Choroid plexus epithelial cell (primary cell): ENCODE measurements around the gene ZNF652.
"Not testable (repeated sequence)": the region's sequence is repeated elsewhere in the genome, so short reads cannot be mapped to it uniquely, and the experiment has no call there.

Source experiments
- DNase-seq: peaks from one replicate; pipeline ENCODE4 v3.0.0-alpha.2; 2010; ENCODE audit warnings: low read depth
- H3K4me3 ChIP-seq: 2 replicates; pipeline ENCODE4 v1.5.1; 2011; ENCODE audit warnings: low read depth, mild to moderate bottlenecking, control low read depth, low read length, moderate library complexity
- TF ChIP-seq, protein P1 (sequence below): conservative IDR thresholded peaks from 2 replicates; pipeline ENCODE4 v1.5.1; 2011; ENCODE audit warnings: low read depth, mild to moderate bottlenecking, control low read depth, inconsistent platforms, low read length, moderate library complexity

Gene ZNF652

DNA sequence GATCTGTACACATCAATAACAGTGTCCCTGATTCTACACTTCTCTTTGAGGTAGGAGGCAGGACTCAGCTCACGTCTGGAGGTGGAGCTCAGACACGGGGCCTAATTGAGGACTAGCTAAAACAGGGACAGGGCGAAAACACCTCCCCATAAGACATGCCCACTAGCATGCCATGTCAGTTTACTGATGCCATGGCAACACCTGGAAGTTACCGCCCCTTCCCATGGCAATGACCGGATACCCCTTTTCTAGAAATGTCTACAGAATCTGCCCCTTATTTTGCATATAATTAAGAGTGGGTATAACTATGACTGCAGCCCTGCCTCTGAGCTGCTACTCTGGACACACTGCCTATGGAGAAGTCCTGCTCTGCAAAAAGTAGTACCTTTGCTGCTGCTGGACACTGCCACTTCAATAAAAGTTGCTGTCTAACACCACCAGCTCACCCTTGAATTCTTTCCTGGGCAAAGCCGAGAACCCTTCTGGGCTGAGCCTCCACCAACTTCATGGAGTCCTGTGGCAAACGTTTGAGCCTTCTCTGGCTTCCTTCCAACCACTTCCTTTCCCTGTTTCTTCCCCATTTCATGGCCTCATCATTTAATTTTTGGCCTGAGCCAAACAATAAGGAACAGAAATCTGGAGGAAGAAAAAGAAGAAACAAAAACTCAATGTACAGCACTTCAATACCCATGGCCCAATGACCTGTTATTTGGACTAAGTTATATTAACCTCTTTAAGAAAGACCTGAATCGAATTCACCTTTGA, 31.6 kb upstream of the ZNF652 start:
- no peak for DNase-seq
- no peak overlapping the region for H3K4me3 ChIP-seq
- TF ChIP-seq, protein P1, sequence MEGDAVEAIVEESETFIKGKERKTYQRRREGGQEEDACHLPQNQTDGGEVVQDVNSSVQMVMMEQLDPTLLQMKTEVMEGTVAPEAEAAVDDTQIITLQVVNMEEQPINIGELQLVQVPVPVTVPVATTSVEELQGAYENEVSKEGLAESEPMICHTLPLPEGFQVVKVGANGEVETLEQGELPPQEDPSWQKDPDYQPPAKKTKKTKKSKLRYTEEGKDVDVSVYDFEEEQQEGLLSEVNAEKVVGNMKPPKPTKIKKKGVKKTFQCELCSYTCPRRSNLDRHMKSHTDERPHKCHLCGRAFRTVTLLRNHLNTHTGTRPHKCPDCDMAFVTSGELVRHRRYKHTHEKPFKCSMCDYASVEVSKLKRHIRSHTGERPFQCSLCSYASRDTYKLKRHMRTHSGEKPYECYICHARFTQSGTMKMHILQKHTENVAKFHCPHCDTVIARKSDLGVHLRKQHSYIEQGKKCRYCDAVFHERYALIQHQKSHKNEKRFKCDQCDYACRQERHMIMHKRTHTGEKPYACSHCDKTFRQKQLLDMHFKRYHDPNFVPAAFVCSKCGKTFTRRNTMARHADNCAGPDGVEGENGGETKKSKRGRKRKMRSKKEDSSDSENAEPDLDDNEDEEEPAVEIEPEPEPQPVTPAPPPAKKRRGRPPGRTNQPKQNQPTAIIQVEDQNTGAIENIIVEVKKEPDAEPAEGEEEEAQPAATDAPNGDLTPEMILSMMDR = no peak

DNA sequence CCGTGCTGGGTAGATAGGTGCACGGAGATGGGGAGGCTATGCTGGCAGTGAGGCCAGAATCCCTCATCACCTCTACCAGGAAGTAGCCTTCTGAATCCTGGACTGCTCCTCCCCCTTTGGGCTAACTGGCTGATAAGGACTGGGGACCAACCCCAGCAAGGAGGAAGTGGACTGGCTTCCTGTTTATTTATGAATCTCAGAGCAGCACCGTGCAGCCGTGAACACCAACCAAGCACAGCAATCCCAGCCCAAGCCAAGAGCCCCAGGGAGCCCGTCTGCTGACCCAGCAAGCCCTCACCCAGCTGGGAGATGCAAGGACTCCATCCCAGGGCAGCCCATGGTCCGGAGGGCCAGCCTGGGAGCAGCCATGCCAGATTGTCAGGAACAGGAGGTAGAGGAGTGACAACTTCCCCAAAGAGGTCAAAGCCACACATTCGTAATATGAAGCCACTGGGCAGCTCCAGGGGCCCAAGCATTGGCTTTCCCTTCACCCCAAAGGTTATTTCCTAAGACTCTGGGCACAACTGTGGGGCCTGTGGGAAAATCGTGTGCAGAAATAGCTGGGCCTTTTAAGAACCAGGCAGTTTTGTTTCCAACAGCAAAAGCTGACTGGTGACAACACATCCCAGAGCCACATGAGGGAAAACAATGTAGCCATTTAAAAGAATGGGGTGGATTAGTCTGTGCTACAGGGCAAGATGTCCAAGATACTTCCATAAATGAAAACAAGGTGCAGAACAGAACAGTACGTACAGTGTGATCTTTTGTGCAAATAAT, 28.7 kb upstream of the ZNF652 start:
- no peak overlapping the region for H3K4me3 ChIP-seq
- peak; percentile 35 for DNase-seq
- TF ChIP-seq, protein P1 = no peak

DNA sequence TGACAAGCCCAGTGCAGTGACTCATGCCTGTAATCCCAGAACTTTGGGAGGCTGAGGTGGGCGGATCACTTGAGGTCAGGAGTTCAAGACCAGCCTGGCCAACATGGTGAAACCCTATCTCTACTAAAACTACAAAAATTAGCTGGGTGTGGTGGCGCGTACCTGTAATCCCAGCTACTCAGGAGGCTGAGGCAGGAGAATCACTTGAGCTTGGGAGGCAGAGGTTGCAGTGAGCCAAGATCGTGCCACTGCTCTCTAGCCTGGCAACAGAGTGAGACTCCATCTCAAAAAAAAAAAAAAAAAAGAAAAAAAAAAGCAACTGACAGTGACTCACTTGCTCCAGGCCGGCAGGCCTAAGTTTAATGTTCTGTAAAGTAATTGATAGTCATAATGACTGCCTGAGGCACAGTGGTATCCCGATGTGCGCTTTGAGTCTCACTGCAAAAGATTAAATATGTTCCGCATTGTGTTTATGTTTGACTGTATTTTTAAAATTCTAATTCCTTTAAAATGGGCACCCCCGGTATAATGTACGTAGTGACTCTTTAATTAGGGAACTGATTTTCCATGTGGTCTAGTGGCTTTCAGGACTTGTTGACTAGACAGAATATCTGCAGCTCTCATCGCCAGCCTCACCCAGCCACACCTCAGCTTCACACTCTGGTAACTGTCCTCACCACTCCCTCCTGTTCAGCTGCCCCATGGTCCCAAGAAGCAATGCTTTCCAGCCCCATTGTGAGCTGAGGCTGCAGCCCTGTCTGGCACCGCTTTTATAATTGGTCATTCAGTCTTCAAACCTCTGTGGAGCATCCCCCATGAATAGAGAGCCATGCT, 27.7 kb upstream of the ZNF652 start:
- H3K4me3 ChIP-seq = not testable (repeated sequence)
- DNase-seq = peak; percentile 15

DNA sequence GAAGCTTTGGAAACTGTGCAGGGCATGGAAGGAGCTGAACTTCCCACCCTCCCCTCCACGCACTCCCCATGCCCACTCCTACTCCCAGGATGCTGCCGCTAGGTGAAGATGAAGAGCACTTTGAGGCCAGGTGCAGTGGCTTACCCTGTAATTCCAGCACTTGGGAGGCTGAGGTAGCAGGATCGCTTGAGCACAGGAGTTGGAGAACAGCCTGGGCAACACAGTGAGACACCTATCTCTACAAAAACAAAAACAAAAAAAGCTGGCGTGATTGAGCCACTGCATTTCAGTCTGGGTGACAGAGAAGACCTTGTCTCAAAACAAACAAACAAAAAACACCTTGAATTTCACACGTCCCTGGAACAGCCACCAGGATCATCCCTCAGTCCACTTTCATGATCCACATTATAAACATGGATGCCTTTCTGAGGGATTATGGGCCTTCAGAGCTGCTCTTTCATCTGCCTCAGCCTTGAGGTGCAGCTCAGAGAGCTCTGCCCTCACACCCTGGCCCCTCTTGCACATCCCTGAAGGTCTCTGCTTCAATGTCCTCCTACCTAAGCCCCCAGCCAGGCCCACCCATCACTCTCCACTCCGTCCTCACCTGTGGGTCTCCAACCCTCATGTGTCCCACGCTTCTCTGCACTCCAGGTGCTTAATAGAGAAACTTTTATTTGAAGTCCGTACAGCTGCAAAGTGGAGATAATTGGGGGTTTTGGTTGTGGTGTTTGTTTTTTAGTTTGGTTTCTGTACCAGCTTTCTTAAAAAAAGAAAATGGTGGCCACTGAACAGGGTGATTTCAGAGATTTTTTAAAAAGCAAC, 26.9 kb upstream of the ZNF652 start:
- H3K4me3 ChIP-seq = no peak overlapping the region
- DNase-seq = no peak
- TF ChIP-seq, protein P1 = no peak

DNA sequence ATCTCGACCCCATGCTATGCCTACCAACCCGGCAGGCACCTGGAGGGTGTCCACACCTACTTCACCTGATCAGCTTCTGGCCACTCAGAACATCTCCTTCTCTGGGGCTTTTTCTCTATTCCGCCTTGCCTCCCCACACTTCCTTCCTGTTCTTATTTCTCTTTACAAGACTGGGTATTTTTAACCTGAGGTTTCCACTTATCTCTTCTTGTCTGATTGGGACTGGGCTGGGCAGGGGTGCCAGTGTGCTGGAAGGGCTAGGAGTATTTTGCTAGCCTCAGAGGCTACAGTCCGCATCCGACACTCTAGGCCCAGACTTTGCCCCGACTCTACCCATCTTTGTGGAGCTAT, 26.2 kb upstream of the ZNF652 start:
- TF ChIP-seq, protein P1 = no peak
- no peak overlapping the region for H3K4me3 ChIP-seq
- no peak for DNase-seq

DNA sequence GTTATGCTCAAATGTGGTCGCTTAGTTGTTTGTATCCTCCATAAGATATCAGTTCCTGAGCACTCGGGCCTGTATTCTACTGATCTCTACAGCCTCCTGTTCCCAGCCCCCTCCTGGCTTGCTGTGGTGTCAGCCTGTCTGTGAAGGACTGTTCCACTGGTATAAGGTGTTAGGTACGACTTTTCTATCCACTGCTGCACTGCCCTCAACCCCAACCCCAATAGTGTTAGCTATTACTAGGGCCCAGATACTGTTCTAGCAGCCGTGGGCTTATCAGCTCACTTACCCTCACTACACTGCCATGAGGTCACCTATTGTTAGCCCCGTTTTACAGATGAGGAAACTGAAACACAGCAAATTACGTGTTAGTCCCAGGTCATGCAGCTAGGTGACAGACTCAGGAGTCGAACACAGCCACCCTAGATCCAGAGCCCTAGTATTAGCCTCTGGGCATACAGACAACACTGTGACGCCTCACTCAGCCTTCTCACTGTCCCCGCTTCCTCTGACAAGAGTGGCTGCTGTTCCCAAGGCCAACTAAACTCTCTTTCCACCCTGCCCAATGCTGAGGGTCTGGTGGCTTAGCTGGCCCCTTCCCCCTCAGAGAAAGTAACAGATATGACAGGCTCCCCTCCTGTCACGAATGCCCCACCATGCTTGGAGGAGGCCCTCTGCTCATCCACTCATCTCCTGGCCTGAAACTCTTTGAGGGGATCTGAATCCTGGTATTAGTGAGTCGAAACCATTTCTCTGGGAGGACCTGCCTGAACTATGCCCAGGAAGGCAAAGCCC, 25.6 kb upstream of the ZNF652 start:
- DNase-seq = no peak
- H3K4me3 ChIP-seq = no peak overlapping the region
- TF ChIP-seq, protein P1 = no peak
